Femur (tissue), 1 donor: ENCODE measurements around the gene NOD2.

ENCODE experiments used
- DNase-seq: peaks from one replicate; pipeline ENCODE4 v3.0.0-alpha.2; 2017

The NOD2 gene

GRCh38 chr16:50692999-50693781 lies at the start of gene NOD2:
Gene NOD2, plus strand, starts transcription at chr16:50693606. Its CDS starts 5,890 bp downstream, at chr16:50699496.
- no peak for DNase-seq

GRCh38 chr16:50644245-50644644 lies 49.2 kb upstream of the NOD2 start:
- DNase-seq = no peak

GRCh38 chr16:50644729-50645128 lies 48.7 kb upstream of the NOD2 start:
- DNase-seq = peak; percentile 62

GRCh38 chr16:50645563-50646220 lies 47.7 kb upstream of the NOD2 start:
- DNase-seq = no peak

- DNase-seq = no peak
These were observed 47.1 kb upstream of the NOD2 start for GRCh38 chr16:50646345-50646744.

GRCh38 chr16:50651835-50652438 lies 41.5 kb upstream of the NOD2 start:
- DNase-seq = no peak

- no peak for DNase-seq
These were observed 40.5 kb upstream of the NOD2 start for GRCh38 chr16:50652836-50653425.

- DNase-seq = no peak
These were observed 39.5 kb upstream of the NOD2 start for GRCh38 chr16:50653633-50654519.

- no peak for DNase-seq
These were observed 37.8 kb upstream of the NOD2 start for GRCh38 chr16:50655558-50656055.

GRCh38 chr16:50657241-50657640 lies 36.2 kb upstream of the NOD2 start:
- no peak for DNase-seq

GRCh38 chr16:50659806-50660205 lies 33.6 kb upstream of the NOD2 start:
- no peak for DNase-seq

GRCh38 chr16:50662306-50662940 lies 31.0 kb upstream of the NOD2 start:
- DNase-seq = no peak

- DNase-seq = no peak
These were observed 29.1 kb upstream of the NOD2 start for GRCh38 chr16:50664270-50664669.

GRCh38 chr16:50665128-50665878 lies 28.1 kb upstream of the NOD2 start:
- DNase-seq = peak; percentile 89

GRCh38 chr16:50666658-50667496 lies 26.5 kb upstream of the NOD2 start:
- DNase-seq = no peak

GRCh38 chr16:50667497-50668367 lies 25.7 kb upstream of the NOD2 start:
- DNase-seq = no peak

GRCh38 chr16:50668368-50669008 lies 24.9 kb upstream of the NOD2 start:
- DNase-seq = peak; percentile 47

GRCh38 chr16:50669741-50670140 lies 23.7 kb upstream of the NOD2 start:
- no peak for DNase-seq

GRCh38 chr16:50670476-50670875 lies 22.9 kb upstream of the NOD2 start:
- no peak for DNase-seq
